Endothelial cell of umbilical vein (primary cell): Measurements from ENCODE around the gene SYNPO. TPM values are rescaled to one million over a fixed set of nuclear protein-coding genes. Genes with fewer than 3 reads are reported as not detected.
A peak's percentile ranks its signal among the peaks of the same experiment; 100 is the strongest.

Experiments
- BruUV-seq: library from RNA; stranded (reverse); fragments of 400-500 nt; replicated peaks from 2 replicates; lab custom pipeline; 2021; lab: Mats Ljungman, UMichigan
- CTCF ChIA-PET: fragments of 300-600, 350-600 bp; sonication (Branson Sonifier 250); formaldehyde crosslinking; loops from one replicate; lab custom pipeline; 2021; ENCODE audit warnings: antibody characterized with exemption, inconsistent platforms; lab: Charles Lee
- POLR2A ChIA-PET: fragments of 300-600, 350-600 bp; sonication (Branson Sonifier 250); formaldehyde crosslinking; loops from one replicate; lab custom pipeline; 2021; ENCODE audit warnings: antibody characterized with exemption, inconsistent platforms; lab: Charles Lee
- DNase-seq: peaks from one replicate; pipeline ENCODE4 v3.0.0-alpha.2; 2011; ENCODE audit warnings: low read depth, low spot score
- FAIRE-seq: peaks from 2 replicates; lab custom pipeline; 2011; peaks lifted over from hg19 to GRCh38; lab: Jason Lieb, UNC
- H2AFZ ChIP-seq: 2 replicates; pipeline ENCODE4 v1.6.0; 2012; ENCODE audit warnings: low read depth, low read length, control low read depth, inconsistent platforms
- H3K27ac ChIP-seq: 2 replicates; pipeline ENCODE4 v1.5.1; 2011; ENCODE audit warnings: low read depth, mild to moderate bottlenecking, control low read depth, low read length, moderate library complexity; ENCODE audit not compliant: insufficient read depth
- H3K27me3 ChIP-seq, 2 experiments: 2 replicates each; pipeline versions ENCODE4 v1.6.0 to v1.6.1; 2011; ENCODE audit warnings: low read length in 2 of 2, mixed read lengths in 1 of 2; ENCODE audit not compliant: control insufficient read depth in 2 of 2, insufficient read depth in 2 of 2
- H3K36me3 ChIP-seq, 2 experiments: 2 replicates in 1 of 2; 3 replicates in 1 of 2; pipeline ENCODE4 v1.5.1; 2011; ENCODE audit warnings: low read length in 2 of 2, mild to moderate bottlenecking in 1 of 2, moderate library complexity in 1 of 2; ENCODE audit not compliant: control insufficient read depth in 2 of 2, insufficient read depth in 2 of 2; ENCODE audit errors: extremely low read depth in 1 of 2
- H3K4me1 ChIP-seq: 3 replicates; pipeline ENCODE4 v1.5.1; 2011; ENCODE audit warnings: mild to moderate bottlenecking, low read length; ENCODE audit not compliant: control insufficient read depth, insufficient read depth; ENCODE audit errors: extremely low read depth
- H3K4me2 ChIP-seq: 2 replicates; pipeline ENCODE4 v1.6.1; 2011; ENCODE audit warnings: low read length, control low read depth, mixed read lengths; ENCODE audit not compliant: insufficient read depth
- H3K4me3 ChIP-seq, 3 experiments: fragments of 200-600 bp in 1 of 3; sonication (generic), shearing (Covaris generic) in 1 of 3; replicated peaks in 1 of 3; 2 replicates each; pipeline ENCODE4 v1.5.1; 2011 to 2016; ENCODE audit warnings: control low read depth in 3 of 3, low read length in 3 of 3, mild to moderate bottlenecking in 2 of 3, inconsistent platforms in 1 of 3, low read depth in 1 of 3, moderate library complexity in 1 of 3; ENCODE audit not compliant: insufficient read depth in 1 of 3
- H3K79me2 ChIP-seq: 2 replicates; pipeline ENCODE4 v1.6.0; 2012; ENCODE audit warnings: low read length, inconsistent platforms; ENCODE audit not compliant: control insufficient read depth, insufficient read depth
- H3K9ac ChIP-seq: replicated peaks from 2 replicates; pipeline ENCODE3; 2011; ENCODE audit warnings: low read length, control low read depth; ENCODE audit not compliant: insufficient read depth; ENCODE audit errors: extremely low read depth
- H3K9me1 ChIP-seq: replicated peaks from 3 replicates; pipeline ENCODE4 v1.6.0; 2011; ENCODE audit warnings: mild to moderate bottlenecking, low read length; ENCODE audit not compliant: control insufficient read depth, insufficient read depth; ENCODE audit errors: extremely low read depth
- H3K9me3 ChIP-seq: replicated peaks from 2 replicates; pipeline ENCODE4 v1.5.1; 2012; ENCODE audit warnings: low read length, inconsistent platforms; ENCODE audit not compliant: control insufficient read depth, insufficient read depth
- H4K20me1 ChIP-seq: replicated peaks from 2 replicates; pipeline ENCODE3; 2011; ENCODE audit warnings: mild to moderate bottlenecking, low read length; ENCODE audit not compliant: control insufficient read depth, insufficient read depth; ENCODE audit errors: extremely low read depth
- EZH2 ChIP-seq: IDR thresholded peaks from 2 replicates; pipeline ENCODE4 v1.6.1; 2012; ENCODE audit warnings: borderline replicate concordance, low read depth, mild to moderate bottlenecking, moderate library complexity, low read length, inconsistent platforms; ENCODE audit not compliant: severe bottlenecking
- FOS ChIP-seq: IDR thresholded peaks from 2 replicates; pipeline ENCODE4 v1.6.1; 2011; ENCODE audit warnings: mild to moderate bottlenecking, low read length, moderate library complexity, borderline replicate concordance; ENCODE audit not compliant: insufficient read depth
- GATA2 ChIP-seq: IDR thresholded peaks from 2 replicates; pipeline ENCODE4 v1.7.0; 2011; ENCODE audit warnings: low read depth, mild to moderate bottlenecking, moderate library complexity, mixed read lengths, low read length; ENCODE audit not compliant: insufficient read length, insufficient read depth
- JUN ChIP-seq: IDR thresholded peaks from 2 replicates; pipeline ENCODE4 v1.6.1; 2011; ENCODE audit warnings: borderline replicate concordance, low read depth; ENCODE audit not compliant: insufficient read length, insufficient read depth
- MYC ChIP-seq: IDR thresholded peaks from one replicate; pipeline ENCODE4 v1.6.1; 2011; ENCODE audit warnings: mild to moderate bottlenecking, low read depth, low read length
- POLR2A ChIP-seq: IDR thresholded peaks from 2 replicates; pipeline ENCODE4 v1.6.1; 2012; ENCODE audit warnings: low read depth, mild to moderate bottlenecking, control low read depth, low read length
- POLR2AphosphoS5 ChIP-seq: IDR thresholded peaks from 2 replicates; pipeline ENCODE4 v1.6.1; 2012; ENCODE audit warnings: low read depth, mild to moderate bottlenecking, control low read depth, low read length, moderate library complexity; ENCODE audit not compliant: insufficient read depth
- dilution Hi-C: fragments of 300-500 bp; cut with MboI; formaldehyde crosslinking; loops from one replicate; pipeline ENCODE4 v1.15.0; 2019; ENCODE audit warnings: low sequenced_read_pairs; ENCODE audit not compliant: extremely low pct_ligation_motif_present
- intact Hi-C: fragments of 100-400 bp; cut with micrococcal nuclease; formaldehyde crosslinking; loops from one replicate; pipeline ENCODE4 v1.10.0; 2022
- polyA plus RNA-seq, 4 experiments: library from polyadenylated mRNA; depleted of rRNA in 3 of 4; stranded (reverse) in 3 of 4; unstranded in 1 of 4; fragments of >200 nt; gene quantifications; 2 replicates each; pipeline versions ENCODE4 v1.2.1 to v1.2.3, GENCODE V29; 2011 to 2012; ENCODE audit warnings: missing spikeins in 1 of 4
- total RNA-seq: library from RNA; stranded (reverse); gene quantifications from 2 replicates; pipeline ENCODE4 v1.2.3, GENCODE V29; 2021
- TF ChIP-seq, protein P1 (sequence below), 2 donors: IDR thresholded peaks; 1 replicate in 1 of 2; 2 replicates in 1 of 2; pipeline ENCODE4 v1.5.1; 2011; ENCODE audit warnings: low read length in 2 of 2, mild to moderate bottlenecking in 2 of 2, moderate library complexity in 2 of 2, control low read depth in 1 of 2, inconsistent platforms in 1 of 2, low read depth in 1 of 2; ENCODE audit not compliant: insufficient read depth in 1 of 2; ENCODE audit errors: extremely low read depth in 1 of 2
- TF ChIP-seq, protein P2 (sequence below): IDR thresholded peaks from 2 replicates; pipeline ENCODE4 v1.6.1; 2011; ENCODE audit not compliant: insufficient read depth, insufficient read length

SYNPO gene
- total and polyA plus RNA-seq, 2 donors (not counting 3 experiments of a cell fraction or from before 2014, with no cell fraction given), result 68.4 to 121 TPM

DNA sequence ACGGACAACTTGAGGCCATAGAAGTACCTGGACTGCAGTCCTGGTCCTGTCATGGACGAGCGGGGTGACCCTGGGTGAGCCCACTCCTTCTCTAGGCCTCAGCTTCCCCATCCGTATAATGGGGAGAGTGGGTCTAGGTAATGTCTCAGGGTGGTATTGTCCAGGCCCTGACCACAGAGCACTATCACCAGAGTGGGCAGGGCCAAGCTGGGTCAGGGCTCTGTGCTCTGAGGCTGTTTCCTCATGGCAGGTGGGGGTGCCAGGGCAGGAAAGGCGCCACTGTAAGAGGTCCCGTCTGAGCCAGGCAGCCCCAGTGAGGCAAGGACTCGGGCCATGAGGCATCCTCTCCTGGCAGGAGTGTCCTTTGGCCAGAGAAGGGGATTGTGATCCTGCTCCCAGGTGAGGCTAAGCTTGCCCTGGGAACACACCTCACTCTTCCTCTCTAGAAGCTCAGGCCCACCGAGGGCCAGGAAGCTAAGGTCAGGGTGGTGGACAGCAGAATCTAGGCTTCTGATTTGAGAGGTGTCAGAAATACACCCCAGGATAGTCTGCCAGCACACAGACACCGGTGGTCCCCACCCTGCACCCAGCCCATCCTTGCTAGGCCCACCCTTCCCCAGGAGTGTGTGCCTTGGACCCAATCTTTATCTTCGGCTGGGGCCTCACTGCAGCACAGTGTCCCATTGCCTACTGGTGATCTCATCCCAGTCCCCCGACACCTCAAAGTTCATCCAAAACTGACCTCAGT, 19.1 kb downstream of the SYNPO start:
- no peak overlapping the region for H2AFZ ChIP-seq
- no peak overlapping the region for H3K27ac ChIP-seq
- TF ChIP-seq EZH2 (peak; percentile 52), POLR2AphosphoS5 (no peak)
- BruUV-seq, result no TSS peak
- intact Hi-C loops, result no loop called here
- no peaks in the 10 kb centered on the region for H3K4me1 ChIP-seq
- H3K27me3 ChIP-seq, result peaks cover 15 to 20% of the 10 kb centered on the region in 2 experiments
- CTCF ChIA-PET, result interaction anchor here (9.0 kb wide), 1 partner anchor 100 kb away, joined by 123 read pairs; no protein-coding TSS in a partner anchor
- H3K4me3 ChIP-seq, result no peak overlapping the region
- H3K79me2 ChIP-seq, result no peaks in the 10 kb centered on the region
- no peaks in the 10 kb centered on the region for H3K9me3 ChIP-seq
- no peak for DNase-seq
- peak; percentile 24 for FAIRE-seq
- no peaks in the 10 kb centered on the region for H3K9me1 ChIP-seq
- dilution Hi-C loops, result no loop called here
- H4K20me1 ChIP-seq, result no peaks in the 10 kb centered on the region
- POLR2A ChIA-PET, result no interaction called here
- H3K9ac ChIP-seq, result no peak overlapping the region
- H3K36me3 ChIP-seq, result peaks cover 0 to 5% of the 10 kb centered on the region in 2 experiments
- no peak overlapping the region for H3K4me2 ChIP-seq

DNA sequence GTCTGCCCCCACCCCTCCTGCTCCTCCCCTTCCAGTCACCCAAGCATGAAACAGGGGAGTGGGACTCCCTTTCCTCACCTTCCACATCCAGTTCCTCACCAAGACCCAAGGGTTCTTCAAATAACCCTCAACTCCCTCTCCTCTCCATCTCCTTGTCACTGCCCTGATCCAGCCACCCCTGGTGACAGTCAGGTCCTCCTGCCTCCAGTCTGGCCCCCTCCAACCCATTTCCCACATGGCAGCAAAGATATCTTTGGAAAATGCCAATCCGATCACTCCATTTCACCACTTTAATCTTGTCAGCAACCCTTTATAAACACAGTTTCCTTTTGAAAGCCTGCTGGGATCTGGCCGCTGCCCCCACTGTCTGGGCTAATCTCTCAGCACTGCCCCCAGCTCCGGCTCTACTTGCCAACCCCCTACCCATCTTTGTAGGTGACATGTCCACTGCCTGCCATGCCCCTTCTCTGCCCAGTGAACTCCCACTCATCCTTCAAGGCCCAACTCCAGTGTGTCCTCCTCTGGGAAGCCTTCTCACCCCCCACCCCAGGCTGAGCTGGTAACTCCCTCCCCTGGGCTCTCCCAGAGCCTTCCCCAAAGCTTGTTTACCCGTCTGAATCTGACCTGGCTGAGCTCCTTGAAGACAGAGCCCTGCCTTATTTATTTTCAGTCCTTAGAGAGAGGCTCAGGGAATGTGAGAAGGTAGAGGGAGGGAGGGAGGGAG, 19.8 kb downstream of the SYNPO start:
- no peak overlapping the region for H3K9ac ChIP-seq
- FAIRE-seq (no peak), DNase-seq (no peak)
- H3K4me2 ChIP-seq, result no peak overlapping the region
- H3K9me1 ChIP-seq, result no peaks in the 10 kb centered on the region
- ChIA-PET POLR2A (no interaction called here), CTCF (interaction anchor here (1.4 to 9.0 kb wide), 4 partner anchors 12 to 186 kb away, joined by 4 to 123 read pairs (median 6); partner anchors contain the start of gene IRGM)
- dilution Hi-C loops, result no loop called here
- no peaks in the 10 kb centered on the region for H4K20me1 ChIP-seq
- no peaks in the 10 kb centered on the region for H3K4me1 ChIP-seq
- TF ChIP-seq JUN (no peak), POLR2AphosphoS5 (no peak), GATA2 (no peak), MYC (no peak), FOS (no peak), POLR2A (no peak)
- TF ChIP-seq, protein P1, sequence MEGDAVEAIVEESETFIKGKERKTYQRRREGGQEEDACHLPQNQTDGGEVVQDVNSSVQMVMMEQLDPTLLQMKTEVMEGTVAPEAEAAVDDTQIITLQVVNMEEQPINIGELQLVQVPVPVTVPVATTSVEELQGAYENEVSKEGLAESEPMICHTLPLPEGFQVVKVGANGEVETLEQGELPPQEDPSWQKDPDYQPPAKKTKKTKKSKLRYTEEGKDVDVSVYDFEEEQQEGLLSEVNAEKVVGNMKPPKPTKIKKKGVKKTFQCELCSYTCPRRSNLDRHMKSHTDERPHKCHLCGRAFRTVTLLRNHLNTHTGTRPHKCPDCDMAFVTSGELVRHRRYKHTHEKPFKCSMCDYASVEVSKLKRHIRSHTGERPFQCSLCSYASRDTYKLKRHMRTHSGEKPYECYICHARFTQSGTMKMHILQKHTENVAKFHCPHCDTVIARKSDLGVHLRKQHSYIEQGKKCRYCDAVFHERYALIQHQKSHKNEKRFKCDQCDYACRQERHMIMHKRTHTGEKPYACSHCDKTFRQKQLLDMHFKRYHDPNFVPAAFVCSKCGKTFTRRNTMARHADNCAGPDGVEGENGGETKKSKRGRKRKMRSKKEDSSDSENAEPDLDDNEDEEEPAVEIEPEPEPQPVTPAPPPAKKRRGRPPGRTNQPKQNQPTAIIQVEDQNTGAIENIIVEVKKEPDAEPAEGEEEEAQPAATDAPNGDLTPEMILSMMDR (IDR thresholded peaks at IDR 0.05; ENCODE audit: extremely low read depth in 1 of 2, insufficient read depth in 1 of 2, low read depth in 1 of 2, low read length in 2 of 2), result no peak
- TF ChIP-seq, protein P2, sequence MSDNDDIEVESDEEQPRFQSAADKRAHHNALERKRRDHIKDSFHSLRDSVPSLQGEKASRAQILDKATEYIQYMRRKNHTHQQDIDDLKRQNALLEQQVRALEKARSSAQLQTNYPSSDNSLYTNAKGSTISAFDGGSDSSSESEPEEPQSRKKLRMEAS, result no peak
- peaks cover 17 to 20% of the 10 kb centered on the region in 2 experiments for H3K27me3 ChIP-seq
- no peak overlapping the region for H3K4me3 ChIP-seq
- H3K79me2 ChIP-seq, result no peaks in the 10 kb centered on the region
- intact Hi-C loops, result no loop called here
- H2AFZ ChIP-seq, result no peak overlapping the region
- no TSS peak for BruUV-seq
- H3K36me3 ChIP-seq, result peaks cover 0 to 5% of the 10 kb centered on the region in 2 experiments
- H3K27ac ChIP-seq, result no peak overlapping the region
- H3K9me3 ChIP-seq, result no peaks in the 10 kb centered on the region
